ENCODE measurements around the gene OPRD1. TPM values are rescaled to one million over a fixed set of nuclear protein-coding genes. Genes with fewer than 3 reads are reported as not detected.
A peak's percentile ranks its signal among the peaks of the same experiment; 100 is the strongest.

OPRD1 gene
- polyA plus RNA-seq, 3 donors from 2014 or later, result 0.03 TPM; not detected in 2

DNA sequence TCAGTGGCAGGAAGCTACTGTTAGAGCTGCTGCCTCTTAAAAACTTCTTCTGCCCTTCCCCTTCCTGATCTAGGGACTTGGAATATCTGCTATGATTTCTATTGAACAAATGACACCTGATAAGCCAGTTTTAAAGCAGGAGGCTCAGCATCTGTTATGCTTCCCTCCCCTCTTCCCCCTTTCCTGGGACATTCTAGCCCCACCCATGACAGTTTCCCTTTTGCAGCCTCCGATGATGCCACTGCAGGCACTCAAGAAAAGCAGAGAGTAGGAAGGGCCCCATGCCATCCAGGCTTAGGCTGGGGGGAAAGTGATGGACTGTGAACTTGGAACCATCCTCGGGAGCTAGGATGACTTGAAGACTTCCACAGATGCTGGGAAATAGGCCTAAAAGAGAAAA, 87.3 kb downstream of the OPRD1 start:
- DNase-seq, result no peak

DNA sequence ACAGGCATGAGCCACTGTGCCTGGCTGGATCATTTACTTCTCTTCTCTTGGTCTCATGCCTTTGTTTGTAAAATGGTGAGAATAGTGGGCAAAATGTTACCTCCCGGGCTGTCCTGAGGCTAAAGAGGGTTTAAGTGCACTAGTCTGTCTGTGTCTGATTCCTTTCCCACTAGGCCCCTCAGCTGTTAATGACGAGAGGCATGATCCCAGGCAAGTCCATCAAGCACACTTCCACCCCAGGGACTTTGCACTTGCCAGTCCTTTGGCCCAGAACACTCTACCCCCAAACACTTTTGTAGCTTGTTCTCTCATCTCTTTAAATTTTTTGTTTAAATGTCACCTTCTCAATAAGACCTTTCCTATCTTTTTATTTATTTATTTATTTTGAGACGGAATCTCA, 88.6 kb downstream of the OPRD1 start:
- H3K36me3 Mint-ChIP-seq, result peaks cover 0 to 12% (median 10%) of the 10 kb centered on the region in 3 donors
- H3K4me3 Mint-ChIP-seq, result no peak overlapping the region
- peaks cover 19 to 30% of the 10 kb centered on the region in 2 donors for H3K4me1 Mint-ChIP-seq
- DNase-seq, result no peak
- H3K27me3 Mint-ChIP-seq (ENCODE audit: low read depth in 3 of 3), result no peaks in the 10 kb centered on the region
- peak overlapping the region in 2 of 6 donors; percentile 23 to 32 for H3K27ac Mint-ChIP-seq
- peaks cover 0 to 2% (median 0%) of the 10 kb centered on the region in 6 donors for H3K9me3 Mint-ChIP-seq

More for the DNA sequence above, 87.3 kb downstream of the OPRD1 start:
- peak overlapping the region in 4 of 6 donors; percentile 4 to 87 (median 35) for H3K27ac Mint-ChIP-seq
- no peak overlapping the region for H3K4me3 Mint-ChIP-seq
- peaks cover 0 to under 1% (median 0%) of the 10 kb centered on the region in 6 donors for H3K9me3 Mint-ChIP-seq
- H3K27me3 Mint-ChIP-seq (ENCODE audit: low read depth in 3 of 3), result no peaks in the 10 kb centered on the region
- H3K36me3 Mint-ChIP-seq, result peaks cover 0 to 10% (median 9%) of the 10 kb centered on the region in 3 donors
- H3K4me1 Mint-ChIP-seq, result peaks cover 19 to 34% of the 10 kb centered on the region in 2 donors

DNA sequence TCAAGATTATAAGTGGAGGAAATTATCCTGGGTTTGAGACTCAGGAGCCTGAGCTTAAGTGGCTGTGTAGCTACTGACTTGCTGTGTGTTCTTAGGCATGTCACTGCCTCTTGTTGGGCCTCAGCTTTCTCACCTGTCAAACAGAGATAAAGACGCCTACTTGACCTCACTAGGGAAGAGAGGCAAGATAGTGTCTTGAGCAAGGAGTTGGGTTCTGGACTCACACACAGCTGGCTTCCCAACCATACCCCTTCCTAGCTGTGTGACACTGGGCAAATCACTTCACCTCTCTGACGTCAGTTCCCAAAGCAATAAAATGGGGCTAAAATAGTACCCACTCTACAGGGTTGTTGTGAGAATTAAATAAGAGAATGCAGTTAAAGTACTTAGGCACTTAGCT, 90.8 kb downstream of the OPRD1 start:
- Mint-ChIP-seq H3K4me1 (peaks cover 13 to 22% of the 10 kb centered on the region in 2 donors), H3K27me3 (ENCODE audit: low read depth in 3 of 3) (no peaks in the 10 kb centered on the region), H3K9me3 (peaks cover 0 to 2% (median 0%) of the 10 kb centered on the region in 6 donors), H3K27ac (no peak overlapping the region), H3K4me3 (no peak overlapping the region), H3K36me3 (peaks cover 0 to 12% (median 3%) of the 10 kb centered on the region in 3 donors)
- no peak for DNase-seq

DNA sequence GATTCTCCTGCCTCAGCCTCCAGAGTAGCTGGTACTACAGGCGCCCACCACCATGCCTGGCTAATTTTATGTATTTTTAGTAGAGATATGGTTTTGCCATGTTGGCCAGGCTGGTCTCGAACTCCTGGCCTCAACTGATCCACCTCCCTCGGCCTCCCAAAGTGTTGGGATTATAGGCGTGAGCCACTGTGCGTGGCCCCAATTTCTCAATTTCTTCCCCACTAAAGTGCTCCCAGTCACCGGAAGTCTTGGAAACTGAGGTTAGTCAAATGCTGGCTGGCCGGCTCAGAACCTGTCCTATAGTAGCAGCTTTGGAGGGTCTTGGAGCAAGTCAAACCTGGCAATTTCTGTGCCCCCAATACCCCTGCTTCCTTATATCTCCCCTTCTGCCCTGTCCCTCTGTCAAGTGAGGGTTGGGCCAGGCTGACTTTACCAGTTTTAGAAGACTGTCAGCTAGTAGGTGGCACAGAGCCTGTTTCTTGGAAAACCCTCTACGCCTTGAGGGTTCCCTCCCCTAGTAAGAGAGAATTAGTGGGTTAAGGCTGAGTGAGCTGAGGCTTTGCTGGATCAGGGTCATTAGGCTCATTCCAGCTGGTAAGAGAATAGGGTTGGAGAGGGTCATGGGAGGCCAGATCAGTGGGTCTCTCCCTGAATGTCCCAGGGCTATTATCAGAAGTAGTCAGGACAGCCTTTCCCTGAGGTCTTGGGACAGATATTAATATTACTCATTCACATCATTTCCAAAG, 94.1 kb downstream of the OPRD1 start:
- H3K27ac Mint-ChIP-seq, result no peak overlapping the region
- no peaks in the 10 kb centered on the region for H3K27me3 Mint-ChIP-seq (ENCODE audit: low read depth in 3 of 3)
- peaks cover 0 to 2% (median 0%) of the 10 kb centered on the region in 6 donors for H3K9me3 Mint-ChIP-seq
- no peak overlapping the region for H3K4me3 Mint-ChIP-seq
- peaks cover 0 to 12% (median 0%) of the 10 kb centered on the region in 3 donors for H3K36me3 Mint-ChIP-seq
- no peak for DNase-seq
- H3K4me1 Mint-ChIP-seq, result no peaks in the 10 kb centered on the region

DNA sequence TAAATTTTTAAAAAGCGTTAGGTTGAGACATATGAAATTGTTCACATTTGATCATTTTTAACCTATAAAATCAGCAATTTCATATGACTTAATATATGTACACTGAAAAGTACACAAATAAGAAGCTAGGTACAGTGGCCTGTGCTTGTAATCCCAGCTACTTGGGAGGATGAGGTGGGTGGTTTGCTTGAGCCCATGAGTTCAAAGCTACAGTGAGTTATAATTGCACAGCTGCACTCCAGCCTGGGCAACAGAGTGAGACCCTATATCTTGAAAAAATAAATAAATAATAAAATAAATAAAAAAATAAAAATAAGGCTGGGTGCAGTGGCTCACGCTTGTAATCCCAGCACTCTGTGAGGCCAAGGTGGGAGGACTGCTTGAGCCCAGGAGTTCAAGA, 97.2 kb downstream of the OPRD1 start:
- Mint-ChIP-seq H3K36me3 (peaks cover 0 to 3% (median 0%) of the 10 kb centered on the region in 3 donors), H3K27me3 (ENCODE audit: low read depth in 3 of 3) (peaks cover 2 to 5% (median 3%) of the 10 kb centered on the region in 3 donors), H3K9me3 (peaks cover 0 to 2% (median 0%) of the 10 kb centered on the region in 6 donors), H3K27ac (no peak overlapping the region), H3K4me3 (no peak overlapping the region), H3K4me1 (peaks cover 8 to 9% of the 10 kb centered on the region in 2 donors)
- DNase-seq, result no peak

DNA sequence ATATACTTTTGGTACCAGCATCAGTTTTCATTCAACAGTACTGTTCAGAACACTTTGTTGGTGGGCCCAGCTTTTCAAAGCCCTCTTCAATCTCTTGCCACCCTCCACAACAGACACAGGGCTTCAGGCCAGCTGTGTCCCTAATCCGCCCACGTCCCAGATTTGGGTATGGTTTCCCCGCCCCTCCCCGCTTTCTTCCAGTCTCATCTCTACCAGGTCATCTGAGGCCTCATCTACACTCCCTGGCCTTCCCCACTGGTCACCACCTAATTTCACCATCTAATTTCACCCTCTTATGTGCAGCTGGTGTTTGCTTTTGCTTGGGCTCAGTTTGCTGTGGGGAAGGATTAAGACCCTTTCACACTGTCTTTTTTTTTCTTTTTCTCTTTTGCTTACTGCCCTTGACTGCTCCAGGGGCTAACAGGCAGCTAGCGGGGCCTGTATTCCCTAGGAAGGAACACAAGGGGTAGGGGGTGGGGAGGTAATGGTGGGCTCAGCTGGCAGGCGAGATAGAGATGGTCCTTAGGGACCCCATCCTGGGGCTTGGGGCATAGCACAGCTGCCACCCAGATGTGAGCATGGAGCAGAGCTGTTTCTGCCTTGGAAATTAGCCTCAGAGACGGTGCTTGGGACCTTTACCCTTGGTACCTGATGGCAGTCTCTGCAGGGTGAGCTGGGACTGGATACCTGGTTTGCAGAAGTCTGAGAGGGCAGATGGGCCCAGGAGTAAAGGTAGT, 98.6 kb downstream of the OPRD1 start:
- DNase-seq, result no peak
- H3K9me3 Mint-ChIP-seq, result no peaks in the 10 kb centered on the region
- peaks cover 12 to 14% of the 10 kb centered on the region in 2 donors for H3K4me1 Mint-ChIP-seq
- no peaks in the 10 kb centered on the region for H3K36me3 Mint-ChIP-seq
- peak overlapping the region in 2 of 6 donors; percentile 63 to 70 for H3K27ac Mint-ChIP-seq
- H3K4me3 Mint-ChIP-seq, result no peak overlapping the region
- H3K27me3 Mint-ChIP-seq (ENCODE audit: low read depth in 3 of 3), result peaks cover 9 to 13% (median 9%) of the 10 kb centered on the region in 3 donors

DNA sequence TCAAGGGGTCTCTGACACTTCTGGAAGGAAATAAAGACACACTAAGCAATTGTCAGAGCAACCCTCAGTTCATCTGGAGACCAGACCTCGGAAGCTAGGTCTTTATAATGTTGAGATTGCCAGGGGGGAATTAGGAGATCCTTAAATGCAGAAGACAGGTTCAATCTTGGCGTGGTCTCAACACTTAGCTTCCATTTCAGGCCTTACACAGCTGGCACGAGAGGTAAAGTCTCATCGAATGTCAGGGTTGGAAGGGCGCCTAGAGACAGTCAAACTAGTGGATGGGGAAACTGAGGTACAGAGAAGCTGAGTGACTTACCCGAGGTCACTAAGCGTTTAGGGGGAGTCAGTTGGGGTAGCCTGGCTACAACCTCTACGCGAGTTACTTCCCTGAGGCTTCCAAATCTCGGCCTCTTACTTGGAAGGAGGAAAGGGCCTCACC, 101.8 kb downstream of the OPRD1 start:
- Mint-ChIP-seq H3K36me3 (no peaks in the 10 kb centered on the region), H3K4me1 (peaks cover 45 to 47% of the 10 kb centered on the region in 2 donors), H3K27me3 (ENCODE audit: low read depth in 3 of 3) (peaks cover 9 to 13% (median 9%) of the 10 kb centered on the region in 3 donors), H3K27ac (peak overlapping the region; percentile 68 to 93 (median 89)), H3K4me3 (peak overlapping the region; percentile 85 to 98 (median 90)), H3K9me3 (no peaks in the 10 kb centered on the region)
- DNase-seq, result no peak

DNA sequence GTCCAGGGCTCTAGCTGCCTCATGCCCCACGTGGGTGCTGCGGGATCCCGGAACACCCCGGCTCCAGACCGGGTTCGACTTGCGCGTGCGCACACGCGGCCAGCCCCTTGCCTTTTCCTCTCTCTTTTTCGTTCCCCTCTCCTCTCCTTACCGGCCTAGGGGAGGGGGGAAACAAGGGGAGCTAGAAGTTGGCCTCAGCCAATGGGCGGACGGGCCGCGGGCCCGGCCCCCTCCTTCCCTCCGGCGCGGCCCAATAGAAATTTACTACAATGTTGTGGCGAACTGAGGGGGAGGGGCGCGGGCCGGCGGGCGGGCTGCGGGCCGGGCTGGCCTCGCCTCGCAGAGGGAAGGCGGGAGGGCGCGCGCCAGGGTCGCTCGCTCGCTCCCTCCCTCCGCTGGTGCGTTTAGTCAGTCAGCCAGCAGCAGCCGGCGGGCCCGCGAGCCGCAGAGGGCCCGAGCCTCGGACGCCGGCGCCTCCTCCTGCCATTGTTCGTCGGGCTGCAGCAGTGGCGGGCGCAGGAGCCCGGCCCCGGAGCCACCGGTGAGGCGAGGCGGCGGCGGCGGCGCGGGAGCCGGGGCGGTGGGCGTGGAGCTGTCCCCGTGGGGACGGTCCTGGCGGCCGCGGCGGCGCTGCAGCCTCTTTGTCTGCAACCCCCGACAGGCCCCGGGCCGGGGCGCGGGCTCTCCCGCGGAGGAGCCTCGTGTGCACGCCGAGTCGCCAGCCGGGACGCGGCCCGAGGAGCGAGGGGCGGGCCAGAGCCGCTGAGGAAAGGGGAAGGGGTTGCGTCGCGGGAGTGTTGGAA, 102.5 kb downstream of the OPRD1 start, which contains the start of gene EPB41:
Gene EPB41, plus strand, starts transcription at position 342 of the 803 bp plus-strand sequence. CDS start 72,869 bp downstream, outside the sequence.
- Mint-ChIP-seq H3K4me1 (peaks cover 47 to 53% of the 10 kb centered on the region in 2 donors), H3K27ac (peak within 1 kb of the TSS; percentile 89 to 96 (median 94)), H3K27me3 (ENCODE audit: low read depth in 3 of 3) (peaks cover 9 to 13% (median 9%) of the 10 kb centered on the region in 3 donors), H3K36me3 (no peaks in the 10 kb centered on the region), H3K4me3 (peak within 1 kb of the TSS; percentile 95 to 98 (median 97)), H3K9me3 (no peaks in the 10 kb centered on the region)
- peak; percentile 90 to 91 (median 90) for DNase-seq

DNA sequence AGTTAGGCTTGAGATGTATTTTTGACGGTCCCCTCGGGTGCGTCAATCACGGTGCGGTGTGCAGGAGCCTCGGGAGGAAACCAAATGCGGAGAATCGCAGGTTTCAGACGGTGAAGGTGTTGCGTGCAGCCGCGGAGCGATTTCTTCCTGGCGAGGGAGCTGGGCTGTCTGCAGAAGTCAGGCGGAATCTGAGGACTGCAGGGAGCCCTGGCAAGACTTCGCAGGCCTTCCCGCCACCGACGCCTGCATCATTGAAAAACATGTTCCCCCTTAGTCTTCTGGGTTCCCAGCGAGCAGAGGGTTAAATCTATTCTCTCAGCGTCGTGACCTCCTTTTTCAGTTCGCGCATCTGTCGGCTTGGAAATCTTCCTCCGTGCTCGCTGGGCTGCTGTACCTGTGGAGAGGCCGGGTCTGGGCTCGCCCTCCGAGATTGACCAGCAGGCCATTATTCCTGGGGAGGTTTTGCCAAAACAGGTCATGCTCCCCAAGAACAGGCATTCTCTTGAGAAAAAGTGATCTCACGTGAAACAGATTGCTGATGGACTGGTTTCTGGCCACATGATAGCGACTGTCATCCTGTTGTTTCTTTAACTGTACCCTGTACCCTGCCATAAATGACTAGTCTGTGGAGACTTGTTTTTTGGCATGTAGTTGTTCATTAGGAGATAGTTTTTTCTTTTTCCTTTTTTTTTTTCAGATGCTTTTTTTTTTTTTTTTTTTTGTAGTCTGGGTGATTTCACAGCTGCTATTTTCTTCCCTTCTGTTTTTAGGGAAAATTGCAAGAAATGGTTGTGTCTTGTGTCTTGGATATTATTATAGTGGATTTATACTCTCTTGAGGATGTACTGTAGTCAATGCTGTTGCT, 103.3 kb downstream of the OPRD1 start:
- peak; percentile 38 to 59 (median 56) for DNase-seq
- peak overlapping the region; percentile 95 to 98 (median 97) for H3K4me3 Mint-ChIP-seq
- H3K9me3 Mint-ChIP-seq, result no peaks in the 10 kb centered on the region
- H3K27me3 Mint-ChIP-seq (ENCODE audit: low read depth in 3 of 3), result peaks cover 9 to 13% (median 9%) of the 10 kb centered on the region in 3 donors
- no peaks in the 10 kb centered on the region for H3K36me3 Mint-ChIP-seq
- H3K4me1 Mint-ChIP-seq, result peaks cover 53 to 61% of the 10 kb centered on the region in 2 donors
- H3K27ac Mint-ChIP-seq, result peak overlapping the region; percentile 89 to 96 (median 94)

DNA sequence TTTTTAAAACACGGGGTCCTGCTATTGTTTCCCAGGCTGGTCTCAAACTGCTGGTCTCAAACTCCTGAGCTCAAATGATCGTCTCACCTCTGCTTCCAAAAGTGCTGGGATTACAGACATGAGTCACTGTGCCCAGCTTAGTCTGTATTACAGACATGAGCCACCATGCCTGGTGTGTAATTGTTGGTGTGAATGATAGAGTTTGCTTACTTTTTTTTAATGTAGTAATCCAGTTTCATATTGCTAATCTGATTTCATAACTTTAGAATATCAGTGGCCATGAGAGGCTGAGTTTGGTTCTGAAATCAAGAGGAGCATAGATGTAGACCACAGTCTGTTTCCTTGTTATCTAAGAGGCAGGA, 105.8 kb downstream of the OPRD1 start:
- Mint-ChIP-seq H3K27me3 (ENCODE audit: low read depth in 3 of 3) (peaks cover 9 to 13% (median 11%) of the 10 kb centered on the region in 3 donors), H3K4me3 (peak overlapping the region; percentile 19 to 97 (median 44)), H3K9me3 (no peaks in the 10 kb centered on the region), H3K36me3 (no peaks in the 10 kb centered on the region), H3K4me1 (peaks cover 55 to 71% of the 10 kb centered on the region in 2 donors), H3K27ac (peak overlapping the region in 5 of 6 donors; percentile 35 to 93 (median 71))
- DNase-seq, result no peak
